Ovary (tissue), 3 donors: ENCODE results near the gene YARS1.

Experiments used
- CTCF ChIP-seq, 3 donors: fragments of 450-650 bp in 2 of 3; fragments of 200-600 bp in 1 of 3; IDR thresholded peaks; one replicate each; pipeline versions ENCODE4 v1.5.1 to v1.8.0; 2016 to 2022; ENCODE audit warnings: antibody characterized with exemption in 3 of 3, mild to moderate bottlenecking in 1 of 3
- EP300 ChIP-seq: sonication (generic); formaldehyde crosslinking; IDR thresholded peaks from one replicate; pipeline ENCODE4 v1.6.1; 2017; ENCODE audit warnings: antibody characterized with exemption
- POLR2A ChIP-seq: fragments of 450-650 bp; IDR thresholded peaks from one replicate; pipeline ENCODE4 v1.6.1; 2017; ENCODE audit warnings: antibody characterized with exemption, mild to moderate bottlenecking, moderate library complexity
- donor health status: DM: no; HTN: no; CAD: no.

- TF ChIP-seq CTCF (IDR thresholded peaks at IDR 0.05) (no peak), POLR2A (no peak), EP300 (no peak)
Measured at GRCh38 chr1:32798679-32799416, 18.3 kb downstream of the YARS1 start.
